Chondrocyte (in vitro differentiated cells): ENCODE data around the gene AOAH. TPM values are rescaled to one million over a fixed set of nuclear protein-coding genes. Genes with fewer than 3 reads are reported as not detected.

Source experiments
- DNase-seq: peaks from one replicate; pipeline ENCODE4 v3.0.0; 2021; ENCODE audit warnings: mixed read lengths, low spot score
- H3K27ac Mint-ChIP-seq: one replicate; pipeline ENCODE4 v1.8.0; 2021; ENCODE audit warnings: mild to moderate bottlenecking, moderate library complexity, mixed read lengths; ENCODE audit not compliant: unreplicated experiment
- H3K27me3 Mint-ChIP-seq: 2 replicates; pipeline ENCODE4 v1.8.0; 2021; ENCODE audit warnings: low read depth, mixed read lengths
- H3K36me3 Mint-ChIP-seq: 2 replicates; pipeline ENCODE4 v1.8.0; 2021; ENCODE audit warnings: low read depth, mixed read lengths
- H3K4me1 Mint-ChIP-seq: 2 replicates; pipeline ENCODE4 v1.8.0; 2021; ENCODE audit warnings: low read depth, mild to moderate bottlenecking, mixed read lengths
- H3K4me3 Mint-ChIP-seq: one replicate; pipeline ENCODE4 v1.8.0; 2021; ENCODE audit warnings: mild to moderate bottlenecking, moderate library complexity, mixed read lengths; ENCODE audit not compliant: unreplicated experiment
- H3K9me3 Mint-ChIP-seq: 2 replicates; pipeline ENCODE4 v1.8.0; 2021; ENCODE audit warnings: low read depth, mixed read lengths
- total RNA-seq: library from RNA; stranded (reverse); gene quantifications from 3 replicates; pipeline ENCODE4 v1.2.1, GENCODE V29; 2021
- TF ChIP-seq, protein P1 (sequence below): fragments of 200-600 bp; sonication (generic); IDR thresholded peaks from 2 replicates; pipeline ENCODE4 v1.5.0; 2021; ENCODE audit warnings: antibody characterized with exemption, mild to moderate bottlenecking, moderate library complexity

AOAH gene
- total RNA-seq, 1 donor from 2014 or later, result not detected

DNA sequence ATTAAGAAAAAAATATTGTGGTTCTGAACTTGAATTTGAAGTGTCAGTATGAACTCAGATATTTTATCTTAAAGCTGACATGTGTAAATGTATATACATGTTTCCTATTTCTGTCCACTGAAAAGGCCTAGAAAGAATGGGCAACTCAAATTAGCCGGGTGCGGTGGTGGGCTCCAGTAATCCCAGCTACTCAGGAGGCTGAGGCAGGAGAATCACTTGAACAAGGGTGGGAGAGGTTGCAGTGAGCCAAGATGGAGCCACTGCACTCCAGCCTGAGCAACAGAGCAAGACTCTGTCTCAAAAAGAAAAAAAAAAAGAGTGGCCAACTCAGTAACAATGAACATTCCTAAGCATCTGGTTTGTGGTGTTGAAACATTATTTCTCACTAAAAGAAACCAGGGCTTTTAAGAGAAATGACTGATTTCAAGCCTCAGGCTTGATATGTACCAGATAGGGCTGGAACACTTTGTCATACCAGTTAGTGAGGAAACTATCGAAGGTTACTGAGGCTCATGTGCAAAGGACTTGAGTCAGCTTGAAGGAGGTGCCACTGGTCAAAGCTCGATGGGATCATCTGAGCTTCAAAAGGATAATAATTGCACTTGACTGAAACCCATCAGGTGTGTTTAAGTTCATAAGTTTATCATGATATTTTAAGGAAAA, 40.5 kb downstream of the AOAH start:
- Mint-ChIP-seq H3K4me1 (peaks cover 4% of the 10 kb centered on the region), H3K27ac (no peak overlapping the region), H3K36me3 (no peaks in the 10 kb centered on the region), H3K27me3 (no peaks in the 10 kb centered on the region), H3K9me3 (no peaks in the 10 kb centered on the region), H3K4me3 (no peak overlapping the region)
- no peak for DNase-seq
- TF ChIP-seq, protein P1, sequence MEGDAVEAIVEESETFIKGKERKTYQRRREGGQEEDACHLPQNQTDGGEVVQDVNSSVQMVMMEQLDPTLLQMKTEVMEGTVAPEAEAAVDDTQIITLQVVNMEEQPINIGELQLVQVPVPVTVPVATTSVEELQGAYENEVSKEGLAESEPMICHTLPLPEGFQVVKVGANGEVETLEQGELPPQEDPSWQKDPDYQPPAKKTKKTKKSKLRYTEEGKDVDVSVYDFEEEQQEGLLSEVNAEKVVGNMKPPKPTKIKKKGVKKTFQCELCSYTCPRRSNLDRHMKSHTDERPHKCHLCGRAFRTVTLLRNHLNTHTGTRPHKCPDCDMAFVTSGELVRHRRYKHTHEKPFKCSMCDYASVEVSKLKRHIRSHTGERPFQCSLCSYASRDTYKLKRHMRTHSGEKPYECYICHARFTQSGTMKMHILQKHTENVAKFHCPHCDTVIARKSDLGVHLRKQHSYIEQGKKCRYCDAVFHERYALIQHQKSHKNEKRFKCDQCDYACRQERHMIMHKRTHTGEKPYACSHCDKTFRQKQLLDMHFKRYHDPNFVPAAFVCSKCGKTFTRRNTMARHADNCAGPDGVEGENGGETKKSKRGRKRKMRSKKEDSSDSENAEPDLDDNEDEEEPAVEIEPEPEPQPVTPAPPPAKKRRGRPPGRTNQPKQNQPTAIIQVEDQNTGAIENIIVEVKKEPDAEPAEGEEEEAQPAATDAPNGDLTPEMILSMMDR, result no peak

- no peak for DNase-seq
- Mint-ChIP-seq H3K9me3 (no peaks in the 10 kb centered on the region), H3K36me3 (no peaks in the 10 kb centered on the region), H3K4me3 (no peak overlapping the region), H3K27ac (no peak overlapping the region), H3K27me3 (no peaks in the 10 kb centered on the region), H3K4me1 (peaks cover 4% of the 10 kb centered on the region)
- TF ChIP-seq, protein P1, result no peak
These were observed 41.2 kb downstream of the AOAH start for GRCh38 chr7:36683111-36683510.

DNA sequence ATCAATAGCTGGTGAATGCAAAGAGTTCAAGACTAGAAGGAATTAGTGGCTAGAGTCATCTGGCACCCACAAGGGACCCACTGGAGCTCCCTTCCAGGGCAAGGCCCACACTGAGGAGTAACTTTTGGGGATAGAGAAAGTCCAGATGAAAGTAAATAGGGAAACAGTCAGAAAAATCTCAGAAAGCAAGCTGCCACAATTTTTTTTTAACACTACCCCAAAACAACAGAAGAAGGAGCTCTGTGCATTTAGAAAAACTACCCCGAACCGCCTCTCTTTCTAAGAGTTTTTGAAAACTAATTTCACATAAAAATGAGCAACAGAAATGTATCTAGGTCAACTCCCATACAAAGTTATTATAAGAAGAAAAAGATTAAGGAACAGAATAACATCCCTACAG, 42.2 kb downstream of the AOAH start:
- no peaks in the 10 kb centered on the region for H3K27me3 Mint-ChIP-seq
- no peaks in the 10 kb centered on the region for H3K36me3 Mint-ChIP-seq
- H3K4me1 Mint-ChIP-seq, result peaks cover 4% of the 10 kb centered on the region
- H3K4me3 Mint-ChIP-seq, result no peak overlapping the region
- no peak for DNase-seq
- no peaks in the 10 kb centered on the region for H3K9me3 Mint-ChIP-seq
- TF ChIP-seq, protein P1, result peak; percentile 8
- no peak overlapping the region for H3K27ac Mint-ChIP-seq

- H3K4me1 Mint-ChIP-seq, result no peaks in the 10 kb centered on the region
- no peaks in the 10 kb centered on the region for H3K9me3 Mint-ChIP-seq
- H3K4me3 Mint-ChIP-seq, result no peak overlapping the region
- no peak overlapping the region for H3K27ac Mint-ChIP-seq
- TF ChIP-seq, protein P1, result no peak
- H3K36me3 Mint-ChIP-seq, result no peaks in the 10 kb centered on the region
- no peak for DNase-seq
- no peaks in the 10 kb centered on the region for H3K27me3 Mint-ChIP-seq
These were observed 46.4 kb downstream of the AOAH start for GRCh38 chr7:36677769-36678437.

DNA sequence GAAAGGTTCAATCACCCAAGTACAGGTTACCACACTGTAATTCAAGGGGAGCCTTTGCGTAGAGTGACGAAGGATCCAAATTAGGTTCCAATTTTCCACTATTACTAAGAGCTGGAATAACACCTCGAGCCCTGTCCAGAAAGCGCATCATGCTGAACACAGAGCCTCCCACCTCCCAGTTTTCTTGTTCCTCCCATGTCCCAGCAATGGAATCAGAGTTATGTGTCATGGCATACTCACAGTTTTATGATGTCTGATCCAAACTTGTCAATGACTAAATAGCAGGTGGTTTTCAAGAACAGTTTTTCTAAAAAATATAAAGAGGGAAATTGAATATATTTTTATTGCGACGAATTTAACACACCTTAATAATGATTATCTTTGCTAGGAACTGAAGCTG, 50.6 kb downstream of the AOAH start:
- peaks cover 3% of the 10 kb centered on the region for H3K4me1 Mint-ChIP-seq
- H3K27ac Mint-ChIP-seq, result no peak overlapping the region
- no peaks in the 10 kb centered on the region for H3K36me3 Mint-ChIP-seq
- H3K27me3 Mint-ChIP-seq, result no peaks in the 10 kb centered on the region
- H3K4me3 Mint-ChIP-seq, result no peak overlapping the region
- no peaks in the 10 kb centered on the region for H3K9me3 Mint-ChIP-seq
- TF ChIP-seq, protein P1, result no peak
- no peak for DNase-seq
